ENCODE results near the gene TBPL2. TPM values are rescaled to one million over a fixed set of nuclear protein-coding genes. Genes with fewer than 3 reads are reported as not detected.
"Not testable (repeated sequence)": the region's sequence is repeated elsewhere in the genome, so short reads cannot be mapped to it uniquely, and the experiment has no call there.

TBPL2 gene
- total RNA-seq, 1 experiment from 2014 or later: not detected

GRCh38 chr14:55430024-55430690 is 10.3 kb downstream of the TBPL2 start:
- Histone ChIP-seq H3K4me3 (ENCODE audit: insufficient read depth, low read depth, low read length) (no peak overlapping the region), H3K36me3 (replicated peaks; ENCODE audit: control insufficient read depth, insufficient read depth, low read length) (no peaks in the 10 kb centered on the region), H3K27me3 (ENCODE audit: control insufficient read depth, insufficient read depth, low read length) (no peaks in the 10 kb centered on the region)
- peak; percentile 62 for DNase-seq

GRCh38 chr14:55427439-55427838 is 13.0 kb downstream of the TBPL2 start:
- H3K27me3 ChIP-seq (ENCODE audit: control insufficient read depth, insufficient read depth, low read length): no peaks in the 10 kb centered on the region
- no peak for DNase-seq
- no peak overlapping the region for H3K4me3 ChIP-seq (ENCODE audit: insufficient read depth, low read depth, low read length)

GRCh38 chr14:55426891-55427290 is 13.5 kb downstream of the TBPL2 start:
- no peaks in the 10 kb centered on the region for H3K36me3 ChIP-seq (replicated peaks; ENCODE audit: control insufficient read depth, insufficient read depth, low read length)
- H3K27me3 ChIP-seq (ENCODE audit: control insufficient read depth, insufficient read depth, low read length): no peaks in the 10 kb centered on the region
- no peak overlapping the region for H3K4me3 ChIP-seq (ENCODE audit: insufficient read depth, low read depth, low read length)
- no peak for DNase-seq

More at GRCh38 chr14:55427439-55427838, 13.0 kb downstream of the TBPL2 start:
- no peaks in the 10 kb centered on the region for H3K36me3 ChIP-seq (replicated peaks; ENCODE audit: control insufficient read depth, insufficient read depth, low read length)

- H3K36me3 ChIP-seq (replicated peaks; ENCODE audit: control insufficient read depth, insufficient read depth, low read length): no peaks in the 10 kb centered on the region
- DNase-seq: no peak
Measured at GRCh38 chr14:55425091-55425490, 15.3 kb downstream of the TBPL2 start.

GRCh38 chr14:55423969-55424368 is 16.4 kb downstream of the TBPL2 start:
- no peak overlapping the region for H3K4me3 ChIP-seq (ENCODE audit: insufficient read depth, low read depth, low read length)
- H3K27me3 ChIP-seq (ENCODE audit: control insufficient read depth, insufficient read depth, low read length): no peaks in the 10 kb centered on the region
- H3K36me3 ChIP-seq (replicated peaks; ENCODE audit: control insufficient read depth, insufficient read depth, low read length): no peaks in the 10 kb centered on the region
- DNase-seq: no peak

More at GRCh38 chr14:55425091-55425490, 15.3 kb downstream of the TBPL2 start:
- no peak overlapping the region for H3K4me3 ChIP-seq (ENCODE audit: insufficient read depth, low read depth, low read length)
- no peaks in the 10 kb centered on the region for H3K27me3 ChIP-seq (ENCODE audit: control insufficient read depth, insufficient read depth, low read length)

- H3K4me3 ChIP-seq (ENCODE audit: insufficient read depth, low read depth, low read length); H3K27me3 ChIP-seq (ENCODE audit: control insufficient read depth, insufficient read depth, low read length); H3K36me3 ChIP-seq (replicated peaks; ENCODE audit: control insufficient read depth, insufficient read depth, low read length); DNase-seq: not testable (repeated sequence)
Measured at GRCh38 chr14:55422338-55422737, 18.1 kb downstream of the TBPL2 start.

GRCh38 chr14:55419663-55420062 is 20.8 kb downstream of the TBPL2 start:
- Histone ChIP-seq H3K27me3 (ENCODE audit: control insufficient read depth, insufficient read depth, low read length) (no peaks in the 10 kb centered on the region), H3K4me3 (ENCODE audit: insufficient read depth, low read depth, low read length) (no peak overlapping the region), H3K36me3 (replicated peaks; ENCODE audit: control insufficient read depth, insufficient read depth, low read length) (no peaks in the 10 kb centered on the region)
- DNase-seq: no peak

- H3K36me3 ChIP-seq (replicated peaks; ENCODE audit: control insufficient read depth, insufficient read depth, low read length): no peaks in the 10 kb centered on the region
- no peaks in the 10 kb centered on the region for H3K27me3 ChIP-seq (ENCODE audit: control insufficient read depth, insufficient read depth, low read length)
- H3K4me3 ChIP-seq (ENCODE audit: insufficient read depth, low read depth, low read length): no peak overlapping the region
- no peak for DNase-seq
Measured at GRCh38 chr14:55418411-55418810, 22.0 kb downstream of the TBPL2 start.

GRCh38 chr14:55417955-55418354 is 22.5 kb downstream of the TBPL2 start:
- no peaks in the 10 kb centered on the region for H3K27me3 ChIP-seq (ENCODE audit: control insufficient read depth, insufficient read depth, low read length)
- no peak for DNase-seq
- H3K36me3 ChIP-seq (replicated peaks; ENCODE audit: control insufficient read depth, insufficient read depth, low read length): no peaks in the 10 kb centered on the region
- H3K4me3 ChIP-seq (ENCODE audit: insufficient read depth, low read depth, low read length): no peak overlapping the region

- peak; percentile 54 for DNase-seq
- H3K27me3 ChIP-seq (ENCODE audit: control insufficient read depth, insufficient read depth, low read length): no peaks in the 10 kb centered on the region
Measured at GRCh38 chr14:55416866-55417265, 23.6 kb downstream of the TBPL2 start.

GRCh38 chr14:55414551-55414950 is 25.9 kb downstream of the TBPL2 start:
- no peaks in the 10 kb centered on the region for H3K27me3 ChIP-seq (ENCODE audit: control insufficient read depth, insufficient read depth, low read length)
- no peak for DNase-seq
- H3K4me3 ChIP-seq (ENCODE audit: insufficient read depth, low read depth, low read length): no peak overlapping the region
- H3K36me3 ChIP-seq (replicated peaks; ENCODE audit: control insufficient read depth, insufficient read depth, low read length): no peaks in the 10 kb centered on the region

More at GRCh38 chr14:55416866-55417265, 23.6 kb downstream of the TBPL2 start:
- Histone ChIP-seq H3K4me3 (ENCODE audit: insufficient read depth, low read depth, low read length) (no peak overlapping the region), H3K36me3 (replicated peaks; ENCODE audit: control insufficient read depth, insufficient read depth, low read length) (no peaks in the 10 kb centered on the region)

GRCh38 chr14:55412676-55413075 is 27.7 kb downstream of the TBPL2 start:
- H3K27me3 ChIP-seq (ENCODE audit: control insufficient read depth, insufficient read depth, low read length): no peaks in the 10 kb centered on the region
- H3K4me3 ChIP-seq (ENCODE audit: insufficient read depth, low read depth, low read length): no peak overlapping the region
- no peaks in the 10 kb centered on the region for H3K36me3 ChIP-seq (replicated peaks; ENCODE audit: control insufficient read depth, insufficient read depth, low read length)
- no peak for DNase-seq

- peak; percentile 97 for DNase-seq
- H3K27me3 ChIP-seq (ENCODE audit: control insufficient read depth, insufficient read depth, low read length): no peaks in the 10 kb centered on the region
- no peaks in the 10 kb centered on the region for H3K36me3 ChIP-seq (replicated peaks; ENCODE audit: control insufficient read depth, insufficient read depth, low read length)
- H3K4me3 ChIP-seq (ENCODE audit: insufficient read depth, low read depth, low read length): peak within 1 kb of the TSS; percentile 90
Measured at GRCh38 chr14:55411426-55412389, 28.7 kb downstream of the TBPL2 start, which contains the start of gene ATG14. Gene ATG14 (minus strand): TSS chr14:55411830. CDS start chr14:55411822, 8 bp downstream.

- no peaks in the 10 kb centered on the region for H3K36me3 ChIP-seq (replicated peaks; ENCODE audit: control insufficient read depth, insufficient read depth, low read length)
- no peaks in the 10 kb centered on the region for H3K27me3 ChIP-seq (ENCODE audit: control insufficient read depth, insufficient read depth, low read length)
- H3K4me3 ChIP-seq (ENCODE audit: insufficient read depth, low read depth, low read length): peak overlapping the region; percentile 90
- DNase-seq: no peak
Measured at GRCh38 chr14:55410876-55411275, 29.5 kb downstream of the TBPL2 start.
